ENCODE data around the gene WNT3. TPM values are rescaled to one million over a fixed set of nuclear protein-coding genes. Genes with fewer than 3 reads are reported as not detected.

Gene WNT3
- total RNA-seq, 1 donor from 2014 or later: 2.2 TPM

GRCh38 chr17:46766493-46767491, 51.7 kb downstream of the WNT3 start:
- ATAC-seq (no peak), DNase-seq (no peak)

GRCh38 chr17:46765453-46765852, 53.0 kb downstream of the WNT3 start:
- intact Hi-C loops (cut with DNase I): no loop called here
- no peak overlapping the region for H3K27ac ChIP-seq
- H3K9me3 ChIP-seq: no peaks in the 10 kb centered on the region
- ATAC-seq: no peak
- no peak for TF ChIP-seq CTCF (IDR thresholded peaks at IDR 0.05)
- peaks cover 14% of the 10 kb centered on the region for H3K27me3 ChIP-seq (ENCODE audit: low read depth)
- DNase-seq: no peak
- no peak overlapping the region for H3K4me3 ChIP-seq
- H3K36me3 ChIP-seq: no peaks in the 10 kb centered on the region
- peaks cover 20% of the 10 kb centered on the region for H3K4me1 ChIP-seq

More at GRCh38 chr17:46766493-46767491, 51.7 kb downstream of the WNT3 start:
- TF ChIP-seq CTCF (IDR thresholded peaks at IDR 0.05): no peak
- H3K27ac ChIP-seq: no peak overlapping the region
- intact Hi-C loops (cut with DNase I): no loop called here
- H3K9me3 ChIP-seq: no peaks in the 10 kb centered on the region
- H3K27me3 ChIP-seq (ENCODE audit: low read depth): peaks cover 21% of the 10 kb centered on the region
- no peak overlapping the region for H3K4me3 ChIP-seq
- no peaks in the 10 kb centered on the region for H3K36me3 ChIP-seq
- H3K4me1 ChIP-seq: peaks cover 26% of the 10 kb centered on the region

GRCh38 chr17:46764709-46765401, 53.6 kb downstream of the WNT3 start:
- peaks cover 16% of the 10 kb centered on the region for H3K4me1 ChIP-seq
- intact Hi-C loops (cut with DNase I): no loop called here
- peaks cover 11% of the 10 kb centered on the region for H3K27me3 ChIP-seq (ENCODE audit: low read depth)
- no peak overlapping the region for H3K27ac ChIP-seq
- H3K4me3 ChIP-seq: no peak overlapping the region
- H3K9me3 ChIP-seq: no peaks in the 10 kb centered on the region
- ATAC-seq: peak; percentile 77 to 82
- H3K36me3 ChIP-seq: no peaks in the 10 kb centered on the region
- DNase-seq: peak; percentile 74
- no peak for TF ChIP-seq CTCF (IDR thresholded peaks at IDR 0.05)

- Histone ChIP-seq H3K4me1 (peaks cover 12% of the 10 kb centered on the region), H3K36me3 (peaks cover 3% of the 10 kb centered on the region), H3K4me3 (no peak overlapping the region), H3K27me3 (ENCODE audit: low read depth) (peaks cover 4% of the 10 kb centered on the region), H3K27ac (no peak overlapping the region), H3K9me3 (no peaks in the 10 kb centered on the region)
- peak in 1 of 2 donors; percentile 7 for ATAC-seq
- intact Hi-C loops (cut with DNase I): no loop called here
- no peak for DNase-seq
- TF ChIP-seq CTCF (IDR thresholded peaks at IDR 0.05): no peak
Observed at GRCh38 chr17:46764000-46764708, 54.3 kb downstream of the WNT3 start.

- H3K9me3 ChIP-seq: no peaks in the 10 kb centered on the region
- intact Hi-C loops (cut with DNase I): no loop called here
Observed at GRCh38 chr17:46763416-46763815, 55.1 kb downstream of the WNT3 start.

More at GRCh38 chr17:46763416-46763815, 55.1 kb downstream of the WNT3 start:
- no peak for TF ChIP-seq CTCF (IDR thresholded peaks at IDR 0.05)
- Histone ChIP-seq H3K4me3 (no peak overlapping the region), H3K27me3 (ENCODE audit: low read depth) (no peaks in the 10 kb centered on the region), H3K27ac (no peak overlapping the region), H3K36me3 (peaks cover 6% of the 10 kb centered on the region), H3K4me1 (peaks cover 12% of the 10 kb centered on the region)
- DNase-seq (no peak), ATAC-seq (no peak)

Measured in lower lobe of right lung (tissue), 2 donors.